ENCODE measurements around the gene RADIL. TPM values are rescaled to one million over a fixed set of nuclear protein-coding genes. Genes with fewer than 3 reads are reported as not detected.

Gene RADIL
- total and polyA plus RNA-seq, 9 of the 15 experiments (the other 6 are each of a cell fraction or from before 2014, with no cell fraction given) = 0.06 to 8.1 (median 1.9) TPM; not detected in 1

- TF ChIP-seq ZBTB40 (IDR thresholded peaks at IDR 0.05) = peak; percentile 20; the same call in 1 of the 2 replicates
- no peak for TF ChIP-seq ZBTB40 (CRISPR knock-in tag; IDR thresholded peaks at IDR 0.05)
- TF ChIP-seq MITF (IDR thresholded peaks at IDR 0.05) = no peak
- TF ChIP-seq ZNF766 (CRISPR knock-in tag; conservative IDR thresholded peaks at IDR 0.05) = no peak
- TF ChIP-seq ZNF77 (CRISPR knock-in tag; IDR thresholded peaks at IDR 0.05) = no peak
- no peak for TF ChIP-seq NFYB (IDR thresholded peaks at IDR 0.05; ENCODE audit: extremely low read depth, insufficient read length)
- TF ChIP-seq HDAC1 (IDR thresholded peaks at IDR 0.05) = no peak
- peak; percentile 61; the same call in 1 of the 2 replicates for TF ChIP-seq KDM2B (CRISPR knock-in tag; IDR thresholded peaks at IDR 0.05)
- TF ChIP-seq ZEB2 (IDR thresholded peaks at IDR 0.05) = no peak
- no peak for TF ChIP-seq ZNF274 (IDR thresholded peaks at IDR 0.05; ENCODE audit: borderline replicate concordance, low read depth, low read length)
- peak; percentile 81 for TF ChIP-seq L3MBTL2 (IDR thresholded peaks at IDR 0.05)
These were observed at the start of gene RADIL (continued) for GRCh38 chr7:4883372-4884144.
